SU-DHL-6 (cell line): ENCODE results near the gene PDLIM7.
"Not testable (repeated sequence)": the region's sequence is repeated elsewhere in the genome, so short reads cannot be mapped to it uniquely, and the experiment has no call there.

Source experiments
- H2AFZ ChIP-seq: fragments of 200-600 bp; sonication (generic); 2 replicates; pipeline ENCODE4 v1.6.1; 2014; ENCODE audit warnings: low read depth, mild to moderate bottlenecking, moderate library complexity, mixed read lengths, antibody characterized with exemption, low read length; ENCODE audit not compliant: severe bottlenecking
- H3F3A ChIP-seq: fragments of 200-600 bp; shearing (Covaris generic); 2 replicates; pipeline ENCODE4 v1.6.0; 2016; ENCODE audit warnings: antibody characterized with exemption, mild to moderate bottlenecking; ENCODE audit not compliant: insufficient read depth
- H3K27ac ChIP-seq: fragments of 200-600 bp; sonication (generic); 2 replicates; pipeline ENCODE4 v1.5.1; 2016; ENCODE audit warnings: low read depth, mild to moderate bottlenecking, low read length, moderate library complexity, mixed read lengths
- H3K27me3 ChIP-seq: fragments of 200-600 bp; sonication (generic), shearing (Covaris generic); 2 replicates; pipeline ENCODE4 v1.6.0; 2014; ENCODE audit warnings: mild to moderate bottlenecking, low read length
- H3K36me3 ChIP-seq: fragments of 200-600 bp; sonication (generic); 2 replicates; pipeline ENCODE4 v1.6.1; 2014; ENCODE audit warnings: mild to moderate bottlenecking, low read length, mixed read lengths
- H3K4me2 ChIP-seq: fragments of 300-600, 200-600 bp; shearing (Covaris generic), sonication (generic); 2 replicates; pipeline ENCODE4 v1.6.0; 2014; ENCODE audit warnings: low read length, low read depth, mild to moderate bottlenecking; ENCODE audit not compliant: poor library complexity, severe bottlenecking
- H3K4me3 ChIP-seq: fragments of 200-600 bp; sonication (generic); 2 replicates; pipeline ENCODE4 v1.5.1; 2014; ENCODE audit warnings: antibody characterized with exemption, low read length, mild to moderate bottlenecking, mixed read lengths; ENCODE audit not compliant: insufficient read depth, poor library complexity, severe bottlenecking
- H3K79me2 ChIP-seq: fragments of 200-600 bp; sonication (generic); 2 replicates; pipeline ENCODE4 v1.6.1; 2014; ENCODE audit warnings: mild to moderate bottlenecking, low read length, moderate library complexity; ENCODE audit not compliant: insufficient read depth
- H3K9ac ChIP-seq: fragments of 200-600 bp; sonication (generic); 2 replicates; pipeline ENCODE4 v1.7.0; 2014; ENCODE audit warnings: mild to moderate bottlenecking, low read length
- H3K9me2 ChIP-seq: fragments of 200-600 bp; sonication (generic); replicated peaks from 2 replicates; pipeline ENCODE4 v1.6.1; 2014; ENCODE audit warnings: low read length; ENCODE audit not compliant: insufficient read depth
- H3K9me3 ChIP-seq: fragments of 200-600 bp; sonication (generic); 2 replicates; pipeline ENCODE4 v1.6.1; 2014; ENCODE audit warnings: low read length, mixed read lengths; ENCODE audit not compliant: insufficient read depth
- H4K20me1 ChIP-seq: fragments of 200-600 bp; sonication (generic); 2 replicates; pipeline ENCODE4 v1.6.1; 2014; ENCODE audit warnings: low read depth, mild to moderate bottlenecking, antibody characterized with exemption, low read length, moderate library complexity, mixed read lengths
- EZH2phosphoT487 ChIP-seq: fragments of 200-600 bp; sonication (generic), shearing (Covaris generic); conservative IDR thresholded peaks from 2 replicates; pipeline ENCODE4 v1.6.1; 2018; ENCODE audit warnings: mild to moderate bottlenecking, antibody characterized with exemption, low read length, moderate library complexity, mixed read lengths
- TF ChIP-seq, protein P1 (sequence below): fragments of 200-600 bp; sonication (generic); IDR thresholded peaks from one replicate; pipeline ENCODE4 v1.5.1; 2017; ENCODE audit warnings: antibody characterized with exemption, mild to moderate bottlenecking, low read length, moderate library complexity; ENCODE audit not compliant: insufficient read depth, poor library complexity, severe bottlenecking

PDLIM7 gene

GRCh38 chr5:177535125-177535524 is 37.7 kb upstream of the PDLIM7 start:
- no peaks in the 10 kb centered on the region for H3K9me3 ChIP-seq
- TF ChIP-seq, protein P1, sequence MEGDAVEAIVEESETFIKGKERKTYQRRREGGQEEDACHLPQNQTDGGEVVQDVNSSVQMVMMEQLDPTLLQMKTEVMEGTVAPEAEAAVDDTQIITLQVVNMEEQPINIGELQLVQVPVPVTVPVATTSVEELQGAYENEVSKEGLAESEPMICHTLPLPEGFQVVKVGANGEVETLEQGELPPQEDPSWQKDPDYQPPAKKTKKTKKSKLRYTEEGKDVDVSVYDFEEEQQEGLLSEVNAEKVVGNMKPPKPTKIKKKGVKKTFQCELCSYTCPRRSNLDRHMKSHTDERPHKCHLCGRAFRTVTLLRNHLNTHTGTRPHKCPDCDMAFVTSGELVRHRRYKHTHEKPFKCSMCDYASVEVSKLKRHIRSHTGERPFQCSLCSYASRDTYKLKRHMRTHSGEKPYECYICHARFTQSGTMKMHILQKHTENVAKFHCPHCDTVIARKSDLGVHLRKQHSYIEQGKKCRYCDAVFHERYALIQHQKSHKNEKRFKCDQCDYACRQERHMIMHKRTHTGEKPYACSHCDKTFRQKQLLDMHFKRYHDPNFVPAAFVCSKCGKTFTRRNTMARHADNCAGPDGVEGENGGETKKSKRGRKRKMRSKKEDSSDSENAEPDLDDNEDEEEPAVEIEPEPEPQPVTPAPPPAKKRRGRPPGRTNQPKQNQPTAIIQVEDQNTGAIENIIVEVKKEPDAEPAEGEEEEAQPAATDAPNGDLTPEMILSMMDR = no peak
- no peak for TF ChIP-seq EZH2phosphoT487
- H3K4me3 ChIP-seq = no peak overlapping the region
- no peak overlapping the region for H3K27ac ChIP-seq
- no peaks in the 10 kb centered on the region for H3K27me3 ChIP-seq
- H3F3A ChIP-seq = no peaks in the 10 kb centered on the region
- peaks cover 12% of the 10 kb centered on the region; the same call in 1 of the 2 replicates for H3K79me2 ChIP-seq
- H4K20me1 ChIP-seq = no peaks in the 10 kb centered on the region
- H3K9me2 ChIP-seq = no peaks in the 10 kb centered on the region
- H3K9ac ChIP-seq = no peak overlapping the region
- no peak overlapping the region for H2AFZ ChIP-seq
- H3K36me3 ChIP-seq = peaks cover 17% of the 10 kb centered on the region
- no peak overlapping the region for H3K4me2 ChIP-seq

DNA sequence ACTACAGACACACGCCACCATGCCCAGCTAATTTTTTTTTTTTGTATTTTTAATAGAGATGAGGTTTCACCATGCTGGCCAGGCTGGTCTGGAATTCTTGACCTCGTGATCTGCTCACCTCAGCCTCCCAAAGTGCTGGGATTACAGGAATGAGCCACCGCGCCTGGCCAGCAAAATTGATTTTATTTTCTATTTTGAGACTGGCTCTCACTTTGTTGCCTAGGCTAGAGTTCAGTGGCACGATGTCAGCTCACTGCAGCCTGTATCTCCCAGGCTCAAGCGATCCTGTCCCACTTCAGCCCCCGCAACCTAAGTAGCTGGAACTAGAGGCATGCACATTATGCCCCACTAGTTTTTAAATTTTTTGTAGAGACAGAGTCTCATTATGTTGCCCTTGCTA is 37.0 kb upstream of the PDLIM7 start:
- H3K79me2 ChIP-seq, H2AFZ ChIP-seq, H3K27me3 ChIP-seq, H3K9me2 ChIP-seq, H3K9me3 ChIP-seq, H3K4me3 ChIP-seq, H4K20me1 ChIP-seq, H3K9ac ChIP-seq, H3K4me2 ChIP-seq, H3K27ac ChIP-seq, H3F3A ChIP-seq: not testable (repeated sequence)
- peaks cover 17% of the 10 kb centered on the region for H3K36me3 ChIP-seq

DNA sequence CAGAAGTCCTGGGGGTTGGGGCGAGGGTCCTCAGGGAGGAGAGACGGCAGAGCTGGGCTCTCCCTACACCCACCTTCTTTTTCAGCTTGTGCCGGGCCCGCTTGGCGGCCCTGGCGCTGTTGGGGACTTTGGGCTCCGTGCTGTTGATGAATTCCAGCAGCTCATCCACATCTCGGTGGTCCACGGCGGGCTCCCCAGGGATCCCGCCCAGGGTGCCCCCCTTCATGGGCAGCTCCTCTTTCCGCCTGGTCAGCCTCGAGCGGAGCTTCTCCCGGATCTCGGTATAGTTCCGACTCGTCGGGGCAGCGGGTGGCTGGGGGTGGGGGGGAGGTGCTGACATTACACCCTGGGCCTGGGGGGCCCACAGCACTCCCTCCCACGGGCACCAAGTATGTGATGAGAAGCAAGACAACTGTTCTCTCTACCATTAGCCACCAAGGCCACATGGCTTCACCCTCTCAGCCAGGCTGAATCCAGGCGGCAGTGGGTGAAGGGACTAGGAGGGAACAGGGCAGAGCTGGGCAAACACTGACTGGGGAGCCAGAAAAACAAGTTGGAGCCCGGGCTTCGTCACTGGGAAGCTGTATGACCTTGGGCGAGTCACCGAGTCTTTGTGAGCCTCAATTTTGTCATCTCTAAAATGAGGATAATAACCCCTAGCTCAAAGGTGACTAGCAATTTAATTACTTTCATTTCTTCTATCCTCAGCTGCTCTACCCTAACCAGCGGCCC is 34.0 kb upstream of the PDLIM7 start:
- H3K4me2 ChIP-seq = no peak overlapping the region
- H3K27me3 ChIP-seq = no peaks in the 10 kb centered on the region
- no peak overlapping the region for H3K4me3 ChIP-seq
- no peak overlapping the region for H3K9ac ChIP-seq
- no peaks in the 10 kb centered on the region for H3K9me3 ChIP-seq
- H3K79me2 ChIP-seq = peaks cover 5% of the 10 kb centered on the region; the same call in 1 of the 2 replicates
- H3F3A ChIP-seq = no peaks in the 10 kb centered on the region
- H3K9me2 ChIP-seq = no peaks in the 10 kb centered on the region
- no peak overlapping the region for H3K27ac ChIP-seq
- TF ChIP-seq, protein P1 = no peak
- peaks cover 11% of the 10 kb centered on the region for H3K36me3 ChIP-seq
- no peak overlapping the region for H2AFZ ChIP-seq
- no peaks in the 10 kb centered on the region for H4K20me1 ChIP-seq

DNA sequence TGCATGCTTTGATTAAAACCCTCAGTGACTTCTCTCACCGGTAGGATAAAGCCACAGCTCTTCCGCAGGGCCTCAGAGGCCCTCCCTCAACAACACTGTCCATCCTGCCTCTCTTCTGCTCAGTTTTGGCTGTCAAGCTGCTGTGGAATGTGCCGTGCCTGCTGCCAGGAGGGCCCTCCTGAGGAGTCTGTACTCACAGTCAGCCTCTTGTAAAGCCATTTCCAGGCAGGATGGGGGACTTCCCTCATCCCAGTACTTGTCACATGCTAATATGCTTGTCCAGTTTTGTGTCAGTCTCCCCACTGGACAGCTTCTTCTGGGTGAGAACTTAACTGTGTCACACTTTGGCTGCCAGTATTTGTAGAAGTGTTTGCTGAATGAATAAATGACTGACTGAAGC is 33.2 kb upstream of the PDLIM7 start:
- H3K27ac ChIP-seq = no peak overlapping the region
- H3K9ac ChIP-seq = no peak overlapping the region
- TF ChIP-seq EZH2phosphoT487 = no peak
- TF ChIP-seq, protein P1 = no peak
- no peaks in the 10 kb centered on the region for H3K9me2 ChIP-seq
- H3K4me2 ChIP-seq = no peak overlapping the region
- no peaks in the 10 kb centered on the region for H3K27me3 ChIP-seq
- H3K9me3 ChIP-seq = no peaks in the 10 kb centered on the region
- H4K20me1 ChIP-seq = no peaks in the 10 kb centered on the region
- H3F3A ChIP-seq = no peaks in the 10 kb centered on the region
- H3K4me3 ChIP-seq = no peak overlapping the region
- peaks cover 11% of the 10 kb centered on the region for H3K36me3 ChIP-seq
- no peak overlapping the region for H2AFZ ChIP-seq
- peaks cover 5% of the 10 kb centered on the region; the same call in 1 of the 2 replicates for H3K79me2 ChIP-seq
